Neural cell (in vitro differentiated cells): Measurements from ENCODE around the gene LSAMP. TPM values are rescaled to one million over a fixed set of nuclear protein-coding genes. Genes with fewer than 3 reads are reported as not detected.
A peak's percentile ranks its signal among the peaks of the same experiment; 100 is the strongest.

Experiments used
- H2AFZ ChIP-seq: fragments of 200-600, 300-800 bp; sonication (generic), shearing (Covaris generic); 2 replicates; pipeline ENCODE4 v1.6.0; 2014; ENCODE audit warnings: low read depth, mild to moderate bottlenecking, antibody characterized with exemption, low read length, moderate library complexity
- H3F3A ChIP-seq: fragments of 200-600 bp; shearing (Covaris generic); 2 replicates; pipeline ENCODE4 v1.6.1; 2016; ENCODE audit warnings: mild to moderate bottlenecking, moderate library complexity, mixed read lengths, antibody characterized with exemption, low read length; ENCODE audit not compliant: insufficient read depth, poor library complexity, severe bottlenecking
- H3K27ac ChIP-seq: fragments of 200-600, 300-800 bp; sonication (generic), shearing (Covaris generic); 2 replicates; pipeline ENCODE4 v1.5.1; 2014; ENCODE audit warnings: mild to moderate bottlenecking, low read length, moderate library complexity
- H3K27me3 ChIP-seq: fragments of 300-800, 200-600 bp; sonication (generic), shearing (Covaris generic); 2 replicates; pipeline ENCODE4 v1.6.0; 2014; ENCODE audit warnings: mild to moderate bottlenecking, low read depth, low read length, moderate library complexity; ENCODE audit not compliant: insufficient read depth
- H3K36me3 ChIP-seq: fragments of 300-800, 200-600 bp; sonication (generic), shearing (Covaris generic); 2 replicates; pipeline ENCODE4 v1.5.1; 2014; ENCODE audit warnings: mild to moderate bottlenecking, antibody characterized with exemption, low read length, moderate library complexity; ENCODE audit not compliant: insufficient read depth
- H3K4me2 ChIP-seq: fragments of 300-800, 200-600 bp; sonication (generic), shearing (Covaris generic); 2 replicates; pipeline ENCODE4 v1.6.0; 2014; ENCODE audit warnings: mild to moderate bottlenecking, low read length
- H3K4me3 ChIP-seq: fragments of 300-800, 200-600 bp; sonication (generic), shearing (Covaris generic); 2 replicates; pipeline ENCODE4 v1.5.1; 2014; ENCODE audit warnings: mild to moderate bottlenecking, low read length, moderate library complexity
- H3K79me2 ChIP-seq: fragments of 200-600 bp; shearing (Covaris generic); replicated peaks from 2 replicates; pipeline ENCODE4 v1.6.0; 2014; ENCODE audit warnings: mild to moderate bottlenecking, low read length, moderate library complexity; ENCODE audit not compliant: insufficient read depth
- H3K9ac ChIP-seq: fragments of 300-800, 200-600 bp; sonication (generic), shearing (Covaris generic); 2 replicates; pipeline ENCODE4 v1.6.1; 2016; ENCODE audit warnings: mild to moderate bottlenecking, low read length, mixed read lengths
- H3K9me2 ChIP-seq: fragments of 200-600 bp; shearing (Covaris generic); 2 replicates; pipeline ENCODE4 v1.6.1; 2016; ENCODE audit warnings: mild to moderate bottlenecking, low read length, mixed read lengths; ENCODE audit not compliant: insufficient read depth
- H3K9me3 ChIP-seq: fragments of 200-600, 300-800 bp; sonication (generic), shearing (Covaris generic); 2 replicates; pipeline ENCODE4 v1.6.1; 2016; ENCODE audit warnings: mild to moderate bottlenecking, mixed run types, low read length, moderate library complexity, mixed read lengths
- H4K20me1 ChIP-seq: fragments of 200-600 bp; shearing (Covaris generic); 2 replicates; pipeline ENCODE4 v1.6.1; 2016; ENCODE audit warnings: mild to moderate bottlenecking, mixed run types; ENCODE audit not compliant: insufficient read depth
- CTCF ChIP-seq: fragments of 450-650 bp; IDR thresholded peaks from 2 replicates; pipeline ENCODE4 v1.5.1; 2014; ENCODE audit warnings: antibody characterized with exemption, mild to moderate bottlenecking, moderate library complexity; ENCODE audit not compliant: poor library complexity, severe bottlenecking
- EP300 ChIP-seq: fragments of 450-650 bp; conservative IDR thresholded peaks from 2 replicates; pipeline ENCODE4 v1.6.1; 2014; ENCODE audit warnings: antibody characterized with exemption, mild to moderate bottlenecking, moderate library complexity; ENCODE audit not compliant: poor library complexity, severe bottlenecking
- EZH2 ChIP-seq: fragments of 200-600, 300-800 bp; shearing (Covaris generic), sonication (generic); IDR thresholded peaks from 2 replicates; pipeline ENCODE4 v1.6.1; 2014; ENCODE audit warnings: antibody characterized with exemption, low read length, borderline replicate concordance, mild to moderate bottlenecking; ENCODE audit not compliant: insufficient read depth, poor library complexity, severe bottlenecking
- MXI1 ChIP-seq: fragments of 450-650 bp; conservative IDR thresholded peaks from 2 replicates; pipeline ENCODE4 v1.6.1; 2014; ENCODE audit warnings: antibody characterized with exemption, mild to moderate bottlenecking; ENCODE audit not compliant: poor library complexity, severe bottlenecking
- POLR2AphosphoS5 ChIP-seq: IDR thresholded peaks from 2 replicates; pipeline ENCODE4 v1.6.1; 2012
- RAD21 ChIP-seq: fragments of 450-650 bp; conservative IDR thresholded peaks from 2 replicates; pipeline ENCODE4 v1.6.1; 2014; ENCODE audit warnings: antibody characterized with exemption, mild to moderate bottlenecking, moderate library complexity
- REST ChIP-seq: IDR thresholded peaks from 2 replicates; pipeline ENCODE4 v1.6.1; 2012; ENCODE audit warnings: borderline replicate concordance
- SMC3 ChIP-seq: fragments of 450-650 bp; conservative IDR thresholded peaks from 2 replicates; pipeline ENCODE4 v1.6.1; 2014; ENCODE audit warnings: antibody characterized with exemption, mild to moderate bottlenecking, moderate library complexity; ENCODE audit not compliant: poor library complexity
- TAF1 ChIP-seq: IDR thresholded peaks from 2 replicates; pipeline ENCODE4 v1.6.1; 2012; ENCODE audit warnings: low read depth
- polyA plus RNA-seq: library from polyadenylated mRNA; depleted of rRNA; stranded (reverse); fragments of >200 nt; gene quantifications from 2 replicates; pipeline ENCODE4 v1.2.3, GENCODE V29; 2014

The LSAMP gene
- polyA plus RNA-seq, 1 donor from 2014 or later = 93.6 TPM

GRCh38 chr3:115989684-115990421, 455.4 kb downstream of the LSAMP start:
- Histone ChIP-seq H3K36me3 (no peaks in the 10 kb centered on the region), H3K79me2 (no peaks in the 10 kb centered on the region), H3K4me3 (no peak overlapping the region), H3K4me2 (no peak overlapping the region), H3F3A (no peaks in the 10 kb centered on the region), H3K27ac (no peak overlapping the region), H3K27me3 (no peaks in the 10 kb centered on the region), H3K9me3 (no peaks in the 10 kb centered on the region), H4K20me1 (no peaks in the 10 kb centered on the region), H2AFZ (no peak overlapping the region), H3K9me2 (no peaks in the 10 kb centered on the region), H3K9ac (no peak overlapping the region)
- no peak for TF ChIP-seq EZH2
- TF ChIP-seq POLR2AphosphoS5 = no peak
- TF ChIP-seq REST = no peak
- TF ChIP-seq CTCF = no peak
- TF ChIP-seq RAD21 = no peak
- no peak for TF ChIP-seq MXI1
- no peak for TF ChIP-seq SMC3
- TF ChIP-seq EP300 = no peak
- no peak for TF ChIP-seq TAF1

- Histone ChIP-seq H3K4me3 (no peak overlapping the region), H2AFZ (no peak overlapping the region), H3K27me3 (no peaks in the 10 kb centered on the region), H3F3A (no peaks in the 10 kb centered on the region), H3K27ac (no peak overlapping the region), H3K9me3 (no peaks in the 10 kb centered on the region), H4K20me1 (no peaks in the 10 kb centered on the region), H3K9me2 (no peaks in the 10 kb centered on the region), H3K79me2 (no peaks in the 10 kb centered on the region), H3K9ac (no peak overlapping the region), H3K36me3 (no peaks in the 10 kb centered on the region), H3K4me2 (no peak overlapping the region)
- no peak for TF ChIP-seq RAD21
- peak; percentile 23 for TF ChIP-seq CTCF
Observed at GRCh38 chr3:115986555-115987207, 458.6 kb downstream of the LSAMP start.
